HG02642 (cell line): Measurements from ENCODE around the gene ADAMTS7.
"Not testable (repeated sequence)": the region's sequence is repeated elsewhere in the genome, so short reads cannot be mapped to it uniquely, and the experiment has no call there.

ENCODE experiments used
- ATAC-seq: cut with Tn5 transposase; IDR thresholded peaks from one replicate; pipeline ENCODE4 v1.9.1; 2021; ENCODE audit warnings: mild to moderate bottlenecking; ENCODE audit not compliant: unreplicated experiment, poor library complexity

ADAMTS7 gene

GRCh38 chr15:78781381-78781780 lies 29.9 kb downstream of the ADAMTS7 start:
- ATAC-seq = not testable (repeated sequence)

- not testable (repeated sequence) for ATAC-seq
Observed at GRCh38 chr15:78779975-78780374, 31.3 kb downstream of the ADAMTS7 start.

DNA sequence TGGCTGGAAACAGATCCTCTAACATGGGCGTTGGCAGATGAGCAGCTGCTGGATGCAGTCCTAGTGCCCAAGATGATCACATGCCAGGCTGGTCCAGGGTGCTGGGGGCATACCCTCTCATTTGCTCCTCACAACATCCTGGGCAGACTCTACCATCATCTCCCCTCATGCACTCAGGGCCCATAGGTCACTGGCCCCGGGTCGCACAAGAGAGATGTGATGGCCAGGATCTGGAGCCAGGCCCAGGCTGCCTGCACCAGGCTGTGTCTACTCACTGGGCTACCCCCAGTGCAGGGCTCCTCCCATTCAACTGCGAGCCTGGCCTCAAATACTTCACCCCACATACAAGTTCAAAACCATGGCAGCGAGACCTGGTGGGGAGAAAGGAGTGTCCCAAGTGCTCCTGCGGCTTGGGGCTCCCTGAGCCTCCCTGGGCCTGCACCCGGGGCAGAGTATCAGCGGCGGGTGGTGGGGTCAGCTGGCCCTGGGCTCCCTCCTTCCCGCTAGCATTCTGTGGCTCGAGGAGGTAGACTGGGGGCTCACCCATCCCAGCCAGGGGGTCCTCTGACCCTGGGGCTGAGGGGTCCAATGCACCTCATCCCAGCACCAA lies 32.0 kb downstream of the ADAMTS7 start:
- ATAC-seq = not testable (repeated sequence)

DNA sequence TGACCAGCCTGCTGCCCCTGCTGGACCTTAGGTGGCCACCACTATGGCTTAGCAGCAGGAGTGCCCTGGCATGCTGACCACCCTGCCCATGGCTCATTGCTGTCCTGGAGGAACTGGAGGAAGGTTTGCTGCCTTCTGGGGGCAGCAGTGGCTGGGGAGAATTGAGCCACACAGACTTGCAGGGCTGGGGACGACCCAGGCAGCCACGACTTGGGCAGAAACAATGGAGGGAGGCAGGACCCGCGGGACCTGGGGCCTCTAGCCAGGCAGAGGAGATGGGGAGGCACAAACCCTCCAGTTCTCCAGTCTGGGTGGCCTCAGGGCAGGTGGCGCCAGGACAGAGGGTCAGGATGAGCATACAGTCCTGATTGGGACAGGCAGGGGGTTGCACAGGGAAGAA lies 32.8 kb downstream of the ADAMTS7 start:
- no peak for ATAC-seq

DNA sequence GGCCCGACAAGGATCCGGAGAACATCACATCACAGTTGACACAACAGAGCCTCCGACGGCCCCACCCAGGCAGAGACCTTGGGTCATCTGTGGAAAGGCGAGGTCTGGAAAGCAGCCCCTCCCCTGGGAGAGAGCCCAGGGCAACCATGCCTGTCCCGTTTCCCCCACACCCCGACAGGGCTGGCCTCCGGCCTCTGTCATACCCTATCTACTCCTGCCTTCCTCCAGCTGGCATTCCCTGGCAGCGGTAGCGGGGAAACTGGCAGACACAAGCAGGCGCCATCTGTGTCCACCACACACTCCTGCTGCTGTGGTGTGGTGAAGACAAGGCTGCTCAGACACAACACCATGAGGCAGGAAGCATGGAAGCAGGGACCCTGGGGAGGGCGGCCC lies 33.3 kb downstream of the ADAMTS7 start:
- not testable (repeated sequence) for ATAC-seq

DNA sequence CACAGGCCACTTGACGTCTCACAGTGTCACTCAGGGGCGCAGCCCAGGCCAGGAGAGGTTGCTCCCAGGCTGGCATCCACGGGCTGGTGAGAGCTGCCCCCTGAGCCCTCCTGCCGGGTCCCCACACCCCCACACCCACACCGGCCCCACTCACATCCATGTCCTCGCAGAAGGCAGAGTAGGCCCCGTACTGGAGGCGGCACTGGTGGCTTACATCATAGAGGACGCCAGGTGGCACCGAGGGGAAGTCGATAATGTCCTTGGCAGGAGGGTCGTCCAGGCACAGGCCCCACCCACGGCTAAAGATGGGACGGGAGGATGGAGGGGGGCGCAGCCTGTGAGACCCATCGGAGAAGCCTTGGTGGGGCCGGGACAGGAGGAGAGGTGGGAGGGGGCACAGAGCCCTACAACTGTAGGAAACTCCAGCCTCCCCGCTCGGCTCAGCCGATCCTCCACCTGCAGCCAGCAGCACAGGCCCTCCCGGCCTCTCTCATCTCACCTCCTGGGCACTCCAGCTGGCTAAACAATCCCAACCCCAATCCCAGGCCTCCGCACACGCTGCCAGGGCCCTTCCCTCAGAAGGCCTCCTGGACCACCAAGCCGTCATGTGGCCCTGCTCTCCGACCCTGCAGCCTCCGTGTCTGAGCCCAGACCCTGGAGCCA lies 33.8 kb downstream of the ADAMTS7 start:
- not testable (repeated sequence) for ATAC-seq

DNA sequence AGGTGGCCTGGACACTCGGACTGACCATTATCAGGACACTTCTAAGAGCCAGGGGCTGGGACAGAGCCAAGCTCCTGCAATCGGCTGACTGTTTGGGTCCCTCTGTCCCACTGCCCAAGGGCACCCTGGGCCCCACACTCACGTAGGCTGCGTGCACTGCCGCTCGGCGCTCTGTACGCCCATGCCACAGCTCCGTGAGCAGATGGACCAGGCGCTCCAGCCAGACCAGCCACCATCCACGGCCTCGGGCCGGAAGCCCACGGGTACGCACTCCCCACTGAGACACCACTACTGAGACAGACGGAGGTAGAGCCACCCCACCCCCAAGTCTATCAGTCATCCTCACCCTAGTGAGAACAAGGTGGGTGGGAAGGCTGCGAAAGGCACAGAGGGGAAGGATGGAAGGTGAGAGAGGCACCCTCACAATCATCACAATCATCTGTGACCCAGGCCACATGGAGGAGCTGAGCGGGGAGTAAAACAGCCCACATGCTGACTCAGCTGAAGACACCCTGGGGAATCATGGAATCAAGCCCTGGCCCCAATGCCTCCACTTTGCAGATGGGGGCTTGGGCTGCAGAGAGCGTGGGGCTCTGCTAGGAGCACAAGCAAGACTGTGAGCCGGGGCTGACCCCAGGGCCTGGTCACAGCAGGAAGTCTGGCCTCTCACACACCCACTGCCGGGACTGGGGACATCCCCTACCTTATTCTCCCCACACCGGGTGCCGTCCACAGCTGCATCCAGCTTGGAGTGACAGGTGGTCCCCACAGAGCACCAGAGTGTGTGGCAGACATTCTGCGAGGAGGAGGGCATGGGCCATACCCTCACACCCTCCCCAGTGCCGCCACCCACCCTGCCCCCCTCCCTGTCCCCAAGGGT lies 35.0 kb downstream of the ADAMTS7 start:
- not testable (repeated sequence) for ATAC-seq

GRCh38 chr15:78775472-78775871 lies 35.8 kb downstream of the ADAMTS7 start:
- ATAC-seq = no peak

DNA sequence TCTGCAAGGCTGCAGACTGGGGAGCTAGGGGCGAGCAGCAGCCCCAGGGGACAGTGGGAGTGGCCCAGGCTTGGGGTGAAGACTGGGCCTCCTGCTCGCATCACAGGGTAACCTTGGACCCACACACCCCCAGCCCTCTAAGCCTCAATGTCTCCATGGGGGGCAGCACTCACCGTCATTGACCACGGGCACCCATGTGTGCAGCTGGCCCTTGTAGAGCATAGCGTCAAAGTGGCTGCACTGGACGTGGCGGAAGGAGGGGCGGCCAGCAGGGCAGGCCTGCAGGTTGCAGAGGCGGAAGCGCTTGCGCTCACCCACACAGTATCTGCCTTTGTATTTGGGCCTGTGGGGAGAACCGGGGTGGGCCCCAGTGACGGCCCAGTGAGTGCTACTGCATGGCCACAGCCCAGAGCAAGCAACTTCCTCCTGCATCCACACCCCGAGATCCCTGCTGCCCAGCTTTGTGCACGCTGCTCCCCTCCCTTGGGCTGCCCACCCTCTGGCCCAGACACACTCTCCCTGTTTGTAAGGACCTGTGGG lies 36.7 kb downstream of the ADAMTS7 start:
- not testable (repeated sequence) for ATAC-seq

DNA sequence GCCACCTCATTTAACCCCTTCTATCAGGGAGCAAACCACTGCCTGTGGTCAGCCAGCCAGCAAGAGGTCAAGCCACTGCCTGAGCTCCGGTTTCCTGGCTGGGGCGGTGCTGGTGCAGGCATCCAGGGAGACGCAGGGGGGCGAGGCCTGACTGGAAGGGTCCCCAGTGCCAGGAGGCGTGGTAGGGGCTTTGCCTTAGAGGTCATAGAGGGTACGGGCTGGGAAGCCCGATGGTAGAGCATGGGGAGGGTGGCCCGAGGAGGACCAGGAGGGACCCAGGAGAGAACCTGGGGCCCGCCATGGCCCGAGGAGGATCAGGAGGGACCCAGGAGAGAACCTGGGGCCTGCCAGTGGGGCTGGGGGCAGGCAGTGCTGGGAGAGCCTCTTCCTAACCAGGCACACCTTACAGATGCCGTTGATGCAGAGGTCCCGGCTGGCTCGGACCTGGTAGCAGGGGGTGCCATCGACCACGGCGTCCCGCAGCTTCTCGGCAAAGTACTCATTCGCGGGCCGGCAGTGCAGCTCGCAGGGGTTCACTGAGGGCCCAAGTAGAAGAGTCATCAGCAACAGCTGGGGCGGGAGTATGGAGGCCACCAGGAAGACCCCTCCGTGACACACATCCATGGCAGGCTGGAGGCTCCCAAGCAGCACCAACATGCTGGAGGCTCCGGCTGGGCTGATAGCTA lies 37.4 kb downstream of the ADAMTS7 start:
- ATAC-seq = not testable (repeated sequence)

- no peak for ATAC-seq
Observed at GRCh38 chr15:78772738-78773137, 38.5 kb downstream of the ADAMTS7 start.

- not testable (repeated sequence) for ATAC-seq
Observed at GRCh38 chr15:78771436-78772000, 39.7 kb downstream of the ADAMTS7 start.

- not testable (repeated sequence) for ATAC-seq
Observed at GRCh38 chr15:78771020-78771419, 40.2 kb downstream of the ADAMTS7 start.

- ATAC-seq = not testable (repeated sequence)
Observed at GRCh38 chr15:78769473-78770225, 41.6 kb downstream of the ADAMTS7 start.

DNA sequence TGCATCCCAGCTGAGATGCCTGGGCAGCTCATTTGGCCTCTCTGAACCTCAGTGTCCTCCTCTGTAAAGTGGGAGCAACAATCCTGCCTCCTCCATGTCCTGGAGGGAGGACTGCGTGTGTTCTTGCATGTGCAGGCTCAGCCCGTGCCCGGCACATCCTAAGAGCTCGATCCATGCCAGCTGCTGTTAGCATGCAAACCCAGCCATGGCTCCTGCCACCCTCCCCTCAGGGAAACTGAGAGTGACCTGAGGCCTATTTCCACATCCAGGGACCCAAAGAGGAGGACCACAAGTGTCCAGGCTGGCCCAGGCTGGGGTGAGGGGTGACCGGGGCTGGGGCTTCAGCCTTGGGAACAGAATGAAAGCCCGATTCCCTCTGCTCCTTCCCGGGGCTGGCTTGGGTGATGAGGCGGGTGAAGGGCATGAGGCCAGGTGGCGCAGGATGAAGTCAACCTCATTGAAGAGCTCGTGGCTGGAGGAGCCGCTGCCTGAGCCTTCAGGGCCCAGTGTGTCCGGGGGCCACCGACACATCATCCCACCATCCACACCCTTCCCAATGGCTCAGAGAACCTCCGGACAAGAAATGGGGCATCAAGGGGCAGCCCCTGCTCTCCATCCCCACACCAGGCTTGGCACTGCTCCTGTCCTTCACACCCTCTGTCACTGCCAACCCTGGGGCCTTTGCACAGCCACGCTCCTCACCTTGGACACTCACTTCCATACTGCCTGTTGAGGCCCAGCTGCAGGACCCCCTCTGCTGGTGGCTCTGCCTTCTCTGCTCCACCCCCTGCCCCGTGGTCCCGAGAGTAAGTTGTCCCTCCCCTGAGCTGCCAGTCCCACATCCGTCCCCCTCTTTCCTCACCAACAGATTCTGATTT lies 42.5 kb downstream of the ADAMTS7 start:
- no peak for ATAC-seq

DNA sequence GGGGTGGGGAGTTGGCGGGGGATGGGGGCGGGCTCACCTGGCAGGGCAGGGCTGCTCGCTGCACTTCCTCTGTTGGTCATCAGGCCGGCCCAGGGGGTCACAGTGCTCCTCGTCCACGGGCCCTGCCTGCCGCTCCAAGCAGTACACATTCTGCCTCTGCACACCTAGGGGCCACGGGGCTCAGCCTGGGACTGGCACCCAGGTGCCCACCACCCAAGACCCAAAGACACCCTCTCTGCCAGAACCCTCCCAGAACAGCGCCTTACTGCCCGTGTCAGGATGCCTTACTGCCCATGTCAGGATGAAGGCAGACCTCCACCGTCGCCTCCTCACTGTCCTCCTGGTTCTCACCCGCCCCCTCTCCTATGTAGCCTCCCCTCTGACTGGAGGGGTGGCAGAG lies 43.2 kb downstream of the ADAMTS7 start:
- no peak for ATAC-seq

- no peak for ATAC-seq
Observed at GRCh38 chr15:78767331-78767951, 43.8 kb downstream of the ADAMTS7 start.

DNA sequence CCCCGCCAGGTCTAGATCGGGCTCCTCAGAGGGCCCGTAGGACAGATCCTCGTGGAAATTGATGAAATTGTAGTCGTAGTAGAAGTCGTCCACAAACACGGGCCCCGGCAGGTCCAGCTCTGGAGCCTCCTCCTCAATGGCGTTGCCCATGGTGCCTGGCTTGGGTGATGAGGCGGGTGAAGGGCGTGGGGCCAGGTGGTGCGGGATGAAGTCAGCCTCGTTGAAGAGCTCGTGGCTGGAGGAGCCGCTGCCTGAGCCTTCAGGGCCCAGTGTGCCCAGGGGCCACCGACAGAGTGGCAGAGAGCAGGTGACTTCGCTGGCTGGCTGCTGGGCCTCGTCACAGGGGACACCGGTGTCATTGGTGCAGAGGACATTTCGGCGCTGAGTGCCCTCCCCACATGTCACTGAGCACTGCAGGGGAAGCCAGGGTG lies 44.6 kb downstream of the ADAMTS7 start:
- not testable (repeated sequence) for ATAC-seq
